HL-60 (cell line): ENCODE data around the gene SFMBT2.

Experiments used
- DNase-seq, 2 experiments: peaks; one replicate each; pipeline ENCODE4 v3.0.0-alpha.2; 2010 to 2020; ENCODE audit warnings: low read depth in 1 of 2, low spot score in 1 of 2
- H3K27ac ChIP-seq: fragments of 250-450 bp; sonication (Bioruptor Pico); replicated peaks from 2 replicates; pipeline ENCODE4 v1.5.1; 2020; ENCODE audit warnings: mild to moderate bottlenecking, moderate library complexity
- H3K27me3 ChIP-seq: fragments of 250-450 bp; sonication (Bioruptor Pico); 2 replicates; pipeline ENCODE4 v1.5.1; 2021; ENCODE audit warnings: mild to moderate bottlenecking, moderate library complexity; ENCODE audit not compliant: insufficient read depth, poor library complexity, severe bottlenecking
- H3K4me3 ChIP-seq: replicated peaks from 2 replicates; pipeline ENCODE4 v1.5.1; 2011; ENCODE audit warnings: mild to moderate bottlenecking, control low read depth, low read length; ENCODE audit not compliant: insufficient read depth
- GABPA ChIP-seq: IDR thresholded peaks from 2 replicates; pipeline ENCODE4 v1.6.1; 2012; ENCODE audit warnings: low read depth
- POLR2AphosphoS5 ChIP-seq: IDR thresholded peaks from 2 replicates; pipeline ENCODE4 v1.6.1; 2012; ENCODE audit warnings: low read depth
- SPI1 ChIP-seq: IDR thresholded peaks from 2 replicates; pipeline ENCODE4 v1.6.1; 2012; ENCODE audit warnings: low read depth, mild to moderate bottlenecking, borderline replicate concordance
- TF ChIP-seq, protein P1 (sequence below): IDR thresholded peaks from one replicate; pipeline ENCODE4 v1.5.1; 2011; ENCODE audit warnings: low read length, control low read depth, inconsistent platforms; ENCODE audit not compliant: insufficient read depth
- TF ChIP-seq, protein P2 (sequence below): IDR thresholded peaks from 2 replicates; pipeline ENCODE4 v1.6.1; 2012; ENCODE audit warnings: low read depth; ENCODE audit not compliant: insufficient replicate concordance

The SFMBT2 gene

DNA sequence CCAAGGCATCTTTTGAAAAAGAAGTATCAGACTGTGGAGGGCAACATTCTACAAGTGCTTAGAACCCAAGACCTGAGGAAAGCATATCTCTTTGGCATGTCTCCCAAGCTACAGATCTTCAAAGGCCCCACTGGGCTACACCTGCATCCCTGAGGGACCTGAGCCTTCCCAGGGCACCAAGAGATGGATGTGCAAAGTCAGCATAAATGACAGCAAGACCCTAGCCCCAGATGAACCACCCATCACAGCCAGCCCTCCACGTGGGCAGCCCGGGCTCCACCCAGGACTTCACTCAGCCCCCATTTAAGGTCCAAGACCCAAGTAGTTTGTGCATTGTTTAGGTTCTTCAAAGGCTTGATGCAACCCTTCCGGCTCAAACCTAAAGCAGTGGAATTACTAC lies 123.5 kb downstream of the SFMBT2 start:
- H3K27ac ChIP-seq: no peak overlapping the region
- no peak overlapping the region for H3K4me3 ChIP-seq
- H3K27me3 ChIP-seq: no peaks in the 10 kb centered on the region
- peak in 1 of 2 experiments; percentile 45 for DNase-seq
- TF ChIP-seq POLR2AphosphoS5: no peak
- TF ChIP-seq, protein P1, sequence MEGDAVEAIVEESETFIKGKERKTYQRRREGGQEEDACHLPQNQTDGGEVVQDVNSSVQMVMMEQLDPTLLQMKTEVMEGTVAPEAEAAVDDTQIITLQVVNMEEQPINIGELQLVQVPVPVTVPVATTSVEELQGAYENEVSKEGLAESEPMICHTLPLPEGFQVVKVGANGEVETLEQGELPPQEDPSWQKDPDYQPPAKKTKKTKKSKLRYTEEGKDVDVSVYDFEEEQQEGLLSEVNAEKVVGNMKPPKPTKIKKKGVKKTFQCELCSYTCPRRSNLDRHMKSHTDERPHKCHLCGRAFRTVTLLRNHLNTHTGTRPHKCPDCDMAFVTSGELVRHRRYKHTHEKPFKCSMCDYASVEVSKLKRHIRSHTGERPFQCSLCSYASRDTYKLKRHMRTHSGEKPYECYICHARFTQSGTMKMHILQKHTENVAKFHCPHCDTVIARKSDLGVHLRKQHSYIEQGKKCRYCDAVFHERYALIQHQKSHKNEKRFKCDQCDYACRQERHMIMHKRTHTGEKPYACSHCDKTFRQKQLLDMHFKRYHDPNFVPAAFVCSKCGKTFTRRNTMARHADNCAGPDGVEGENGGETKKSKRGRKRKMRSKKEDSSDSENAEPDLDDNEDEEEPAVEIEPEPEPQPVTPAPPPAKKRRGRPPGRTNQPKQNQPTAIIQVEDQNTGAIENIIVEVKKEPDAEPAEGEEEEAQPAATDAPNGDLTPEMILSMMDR: no peak
- TF ChIP-seq, protein P2, sequence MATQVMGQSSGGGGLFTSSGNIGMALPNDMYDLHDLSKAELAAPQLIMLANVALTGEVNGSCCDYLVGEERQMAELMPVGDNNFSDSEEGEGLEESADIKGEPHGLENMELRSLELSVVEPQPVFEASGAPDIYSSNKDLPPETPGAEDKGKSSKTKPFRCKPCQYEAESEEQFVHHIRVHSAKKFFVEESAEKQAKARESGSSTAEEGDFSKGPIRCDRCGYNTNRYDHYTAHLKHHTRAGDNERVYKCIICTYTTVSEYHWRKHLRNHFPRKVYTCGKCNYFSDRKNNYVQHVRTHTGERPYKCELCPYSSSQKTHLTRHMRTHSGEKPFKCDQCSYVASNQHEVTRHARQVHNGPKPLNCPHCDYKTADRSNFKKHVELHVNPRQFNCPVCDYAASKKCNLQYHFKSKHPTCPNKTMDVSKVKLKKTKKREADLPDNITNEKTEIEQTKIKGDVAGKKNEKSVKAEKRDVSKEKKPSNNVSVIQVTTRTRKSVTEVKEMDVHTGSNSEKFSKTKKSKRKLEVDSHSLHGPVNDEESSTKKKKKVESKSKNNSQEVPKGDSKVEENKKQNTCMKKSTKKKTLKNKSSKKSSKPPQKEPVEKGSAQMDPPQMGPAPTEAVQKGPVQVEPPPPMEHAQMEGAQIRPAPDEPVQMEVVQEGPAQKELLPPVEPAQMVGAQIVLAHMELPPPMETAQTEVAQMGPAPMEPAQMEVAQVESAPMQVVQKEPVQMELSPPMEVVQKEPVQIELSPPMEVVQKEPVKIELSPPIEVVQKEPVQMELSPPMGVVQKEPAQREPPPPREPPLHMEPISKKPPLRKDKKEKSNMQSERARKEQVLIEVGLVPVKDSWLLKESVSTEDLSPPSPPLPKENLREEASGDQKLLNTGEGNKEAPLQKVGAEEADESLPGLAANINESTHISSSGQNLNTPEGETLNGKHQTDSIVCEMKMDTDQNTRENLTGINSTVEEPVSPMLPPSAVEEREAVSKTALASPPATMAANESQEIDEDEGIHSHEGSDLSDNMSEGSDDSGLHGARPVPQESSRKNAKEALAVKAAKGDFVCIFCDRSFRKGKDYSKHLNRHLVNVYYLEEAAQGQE: no peak
- no peak for TF ChIP-seq GABPA
- TF ChIP-seq SPI1: no peak

DNA sequence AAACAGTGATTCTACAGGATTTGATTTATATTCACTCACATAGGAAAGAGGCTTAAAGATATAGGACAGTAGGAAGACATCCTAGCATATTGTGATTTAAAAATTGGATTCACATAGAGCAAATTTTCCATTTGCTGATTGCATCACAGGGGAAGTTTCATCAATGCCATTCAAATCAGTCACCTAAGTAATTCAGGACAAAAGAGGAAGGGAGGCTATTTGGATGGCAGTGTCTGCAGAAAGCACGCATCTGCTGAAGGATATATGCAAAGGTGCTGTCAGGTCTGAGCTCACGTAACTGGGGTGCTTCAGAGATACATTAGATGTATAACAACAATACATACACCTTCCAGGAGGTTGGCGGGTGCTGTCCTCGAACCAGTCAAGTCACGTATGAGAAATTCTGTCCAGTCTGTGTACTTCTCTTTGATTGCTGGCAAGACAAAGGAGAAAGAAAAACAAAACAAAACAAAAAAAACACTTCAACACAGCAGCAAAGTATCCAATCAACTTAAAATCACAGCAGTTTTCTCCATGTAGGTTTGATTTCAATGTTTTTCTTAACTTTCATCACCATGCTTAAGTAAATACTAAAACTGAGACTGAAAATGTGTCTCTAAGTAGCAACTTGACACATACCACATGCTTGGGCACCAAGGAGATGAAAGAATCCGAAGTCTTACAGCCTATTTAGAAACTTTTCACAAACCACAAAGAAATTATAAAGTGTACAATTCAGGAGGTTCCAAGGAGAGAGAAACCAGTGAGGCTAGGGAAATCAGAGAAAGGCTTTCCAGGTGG lies 125.1 kb downstream of the SFMBT2 start:
- H3K27me3 ChIP-seq: no peaks in the 10 kb centered on the region
- H3K4me3 ChIP-seq: no peak overlapping the region
- H3K27ac ChIP-seq: no peak overlapping the region
- TF ChIP-seq POLR2AphosphoS5 (no peak), GABPA (no peak), SPI1 (no peak)
- TF ChIP-seq, protein P1: no peak
- TF ChIP-seq, protein P2: no peak
- DNase-seq: peak in 1 of 2 experiments; percentile 3

DNA sequence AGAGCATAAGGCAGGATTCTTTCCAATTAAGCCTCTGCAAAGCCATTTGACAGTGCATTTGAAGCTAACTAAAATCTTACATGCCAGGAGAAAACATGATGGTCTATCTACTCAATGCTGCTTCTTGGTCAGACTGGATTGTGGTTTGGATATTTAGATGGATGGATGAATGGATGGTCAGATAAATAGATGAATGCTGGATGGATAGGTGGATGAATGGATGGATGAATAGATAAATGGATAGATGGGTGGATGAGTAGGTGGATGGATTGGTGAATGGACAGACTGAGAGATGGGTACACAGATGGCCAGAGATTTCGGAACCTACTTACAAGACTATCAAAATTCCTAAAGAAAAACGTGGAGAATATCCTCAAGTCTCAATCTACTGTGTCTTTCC lies 127.6 kb downstream of the SFMBT2 start:
- H3K27me3 ChIP-seq: no peaks in the 10 kb centered on the region
- no peak overlapping the region for H3K27ac ChIP-seq
- DNase-seq: no peak
- H3K4me3 ChIP-seq: no peak overlapping the region
- TF ChIP-seq, protein P2: no peak
